ENCODE data around the gene SURF6.

DNA sequence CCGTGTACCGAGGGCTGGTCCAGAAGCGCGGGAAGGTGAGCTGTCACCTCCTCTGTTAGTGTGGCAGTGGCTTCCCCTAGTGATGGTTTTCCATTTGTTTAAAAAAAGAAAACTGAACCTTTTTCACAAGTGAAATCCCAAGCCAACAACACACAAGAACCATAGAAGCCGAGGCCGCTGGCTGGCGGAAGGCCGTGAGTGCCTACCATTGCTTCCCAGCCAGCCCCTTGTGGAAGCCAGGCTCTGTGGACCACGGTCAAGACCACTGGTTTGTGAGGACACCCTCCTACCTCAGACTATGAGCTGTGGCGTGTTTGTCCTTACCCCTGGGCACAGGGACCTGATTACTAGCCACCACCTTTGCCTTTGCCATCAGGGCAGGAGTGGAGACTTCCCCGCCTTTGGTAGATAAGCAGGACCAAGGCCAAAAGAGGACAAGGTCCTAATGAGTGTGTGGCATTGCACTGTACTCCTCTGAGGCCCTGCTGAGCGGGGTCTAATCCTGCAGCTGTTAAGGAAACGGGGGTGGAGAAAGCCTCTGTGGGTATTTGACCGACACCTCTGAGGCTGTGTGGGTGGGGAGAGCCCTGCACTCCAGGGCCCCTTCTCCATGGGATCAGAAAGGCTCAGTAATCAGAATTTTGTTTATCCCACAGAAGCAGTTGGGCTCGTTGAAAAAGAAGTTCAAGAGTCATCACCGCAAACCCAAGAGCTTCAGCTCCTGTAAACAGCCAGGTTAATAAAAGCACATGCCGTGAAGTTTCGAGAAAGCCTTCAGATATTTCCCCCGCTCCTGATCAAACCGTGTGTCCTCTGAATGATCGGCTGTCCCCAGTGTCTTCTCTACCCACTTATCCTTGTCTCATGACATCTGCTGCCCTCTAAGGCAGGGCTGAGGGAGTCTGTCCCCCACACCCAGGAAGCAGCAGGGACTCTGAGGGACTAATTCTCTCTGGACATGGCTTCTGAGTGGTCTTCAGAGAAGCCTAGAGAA, 24.7 kb upstream of the SURF6 start:
- TF ChIP-seq, protein P1, sequence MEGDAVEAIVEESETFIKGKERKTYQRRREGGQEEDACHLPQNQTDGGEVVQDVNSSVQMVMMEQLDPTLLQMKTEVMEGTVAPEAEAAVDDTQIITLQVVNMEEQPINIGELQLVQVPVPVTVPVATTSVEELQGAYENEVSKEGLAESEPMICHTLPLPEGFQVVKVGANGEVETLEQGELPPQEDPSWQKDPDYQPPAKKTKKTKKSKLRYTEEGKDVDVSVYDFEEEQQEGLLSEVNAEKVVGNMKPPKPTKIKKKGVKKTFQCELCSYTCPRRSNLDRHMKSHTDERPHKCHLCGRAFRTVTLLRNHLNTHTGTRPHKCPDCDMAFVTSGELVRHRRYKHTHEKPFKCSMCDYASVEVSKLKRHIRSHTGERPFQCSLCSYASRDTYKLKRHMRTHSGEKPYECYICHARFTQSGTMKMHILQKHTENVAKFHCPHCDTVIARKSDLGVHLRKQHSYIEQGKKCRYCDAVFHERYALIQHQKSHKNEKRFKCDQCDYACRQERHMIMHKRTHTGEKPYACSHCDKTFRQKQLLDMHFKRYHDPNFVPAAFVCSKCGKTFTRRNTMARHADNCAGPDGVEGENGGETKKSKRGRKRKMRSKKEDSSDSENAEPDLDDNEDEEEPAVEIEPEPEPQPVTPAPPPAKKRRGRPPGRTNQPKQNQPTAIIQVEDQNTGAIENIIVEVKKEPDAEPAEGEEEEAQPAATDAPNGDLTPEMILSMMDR (IDR thresholded peaks at IDR 0.05; ENCODE audit: insufficient read depth, low read length): no peak
- no peak; the same call in 1 of the 2 replicates for TF ChIP-seq POLR2AphosphoS5 (IDR thresholded peaks at IDR 0.05; ENCODE audit: low read depth)
- TF ChIP-seq, protein P2, sequence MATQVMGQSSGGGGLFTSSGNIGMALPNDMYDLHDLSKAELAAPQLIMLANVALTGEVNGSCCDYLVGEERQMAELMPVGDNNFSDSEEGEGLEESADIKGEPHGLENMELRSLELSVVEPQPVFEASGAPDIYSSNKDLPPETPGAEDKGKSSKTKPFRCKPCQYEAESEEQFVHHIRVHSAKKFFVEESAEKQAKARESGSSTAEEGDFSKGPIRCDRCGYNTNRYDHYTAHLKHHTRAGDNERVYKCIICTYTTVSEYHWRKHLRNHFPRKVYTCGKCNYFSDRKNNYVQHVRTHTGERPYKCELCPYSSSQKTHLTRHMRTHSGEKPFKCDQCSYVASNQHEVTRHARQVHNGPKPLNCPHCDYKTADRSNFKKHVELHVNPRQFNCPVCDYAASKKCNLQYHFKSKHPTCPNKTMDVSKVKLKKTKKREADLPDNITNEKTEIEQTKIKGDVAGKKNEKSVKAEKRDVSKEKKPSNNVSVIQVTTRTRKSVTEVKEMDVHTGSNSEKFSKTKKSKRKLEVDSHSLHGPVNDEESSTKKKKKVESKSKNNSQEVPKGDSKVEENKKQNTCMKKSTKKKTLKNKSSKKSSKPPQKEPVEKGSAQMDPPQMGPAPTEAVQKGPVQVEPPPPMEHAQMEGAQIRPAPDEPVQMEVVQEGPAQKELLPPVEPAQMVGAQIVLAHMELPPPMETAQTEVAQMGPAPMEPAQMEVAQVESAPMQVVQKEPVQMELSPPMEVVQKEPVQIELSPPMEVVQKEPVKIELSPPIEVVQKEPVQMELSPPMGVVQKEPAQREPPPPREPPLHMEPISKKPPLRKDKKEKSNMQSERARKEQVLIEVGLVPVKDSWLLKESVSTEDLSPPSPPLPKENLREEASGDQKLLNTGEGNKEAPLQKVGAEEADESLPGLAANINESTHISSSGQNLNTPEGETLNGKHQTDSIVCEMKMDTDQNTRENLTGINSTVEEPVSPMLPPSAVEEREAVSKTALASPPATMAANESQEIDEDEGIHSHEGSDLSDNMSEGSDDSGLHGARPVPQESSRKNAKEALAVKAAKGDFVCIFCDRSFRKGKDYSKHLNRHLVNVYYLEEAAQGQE (IDR thresholded peaks at IDR 0.05; ENCODE audit: insufficient replicate concordance, low read depth): no peak
- TF ChIP-seq SPI1 (IDR thresholded peaks at IDR 0.05; ENCODE audit: borderline replicate concordance, low read depth): no peak
- no peak for TF ChIP-seq GABPA (IDR thresholded peaks at IDR 0.05; ENCODE audit: low read depth)

Data from HL-60 (cell line).